GM21423 (cell line): Measurements from ENCODE around the gene KLRF2.

Source experiments
- ATAC-seq: cut with Tn5 transposase; IDR thresholded peaks from one replicate; pipeline ENCODE4 v1.9.1; 2021; ENCODE audit warnings: mild to moderate bottlenecking, moderate library complexity; ENCODE audit not compliant: unreplicated experiment

Gene KLRF2

GRCh38 chr12:9933958-9934357, 52.7 kb downstream of the KLRF2 start:
- no peak for ATAC-seq

DNA sequence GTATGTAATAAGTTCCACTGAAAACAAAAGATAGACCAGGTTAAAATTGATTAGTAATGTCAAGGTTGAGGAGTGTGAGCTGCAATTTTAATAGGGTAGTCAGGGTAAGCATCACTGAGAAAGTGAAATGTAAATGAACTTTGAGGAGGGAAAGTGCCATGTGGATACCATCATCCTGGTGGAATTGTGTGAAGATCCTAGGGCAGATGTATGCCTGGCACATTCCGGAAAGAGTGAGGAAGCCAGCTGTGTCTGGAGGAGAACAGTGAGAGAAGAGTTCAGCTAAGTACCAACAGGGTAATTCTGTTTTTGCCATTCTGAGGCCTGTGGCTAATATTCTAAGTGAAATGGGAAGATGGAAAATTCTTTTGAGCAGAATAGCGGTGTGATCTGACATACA, 53.7 kb downstream of the KLRF2 start:
- no peak for ATAC-seq

DNA sequence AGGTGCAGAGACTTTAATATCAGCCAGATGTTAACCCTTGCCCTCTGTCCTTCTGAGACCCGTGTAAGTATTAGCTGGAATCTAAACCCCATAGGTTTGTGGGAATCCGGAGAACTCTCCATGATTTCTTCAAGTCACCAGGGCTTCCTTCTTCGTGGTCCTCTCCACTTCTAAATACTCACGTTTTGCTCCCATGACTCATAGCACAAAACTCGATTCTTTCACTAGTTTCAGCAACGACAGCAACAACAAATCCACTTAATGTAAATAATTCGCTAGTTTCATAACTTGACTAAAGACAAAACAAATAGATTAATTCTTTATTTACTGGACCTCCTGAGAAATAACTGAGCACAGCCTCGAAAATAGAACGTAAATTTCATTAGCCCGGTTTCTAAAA, 55.3 kb downstream of the KLRF2 start:
- no peak for ATAC-seq

DNA sequence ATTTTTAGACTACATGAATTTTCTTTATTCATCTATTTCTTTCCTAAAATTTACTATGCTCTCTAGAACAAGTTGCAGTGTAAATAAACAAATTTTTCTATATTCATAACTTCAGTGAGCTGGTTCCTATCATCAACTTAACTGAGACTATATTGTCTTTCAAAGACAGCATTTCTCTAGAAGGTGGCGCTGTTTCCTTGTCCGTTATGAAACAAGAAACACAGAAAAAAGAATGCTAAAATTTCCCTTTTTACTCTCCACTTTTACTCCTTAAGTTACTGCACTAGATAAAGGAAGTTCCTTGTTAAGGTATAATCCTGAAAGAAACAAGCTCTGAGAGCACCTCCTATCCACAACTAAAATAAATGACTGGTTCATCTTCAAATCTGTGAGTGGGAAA, 59.1 kb downstream of the KLRF2 start:
- ATAC-seq = no peak

- no peak for ATAC-seq
Observed at GRCh38 chr12:9941838-9942237, 60.5 kb downstream of the KLRF2 start.

GRCh38 chr12:9943240-9943639, 62.0 kb downstream of the KLRF2 start:
- peak; percentile 93 for ATAC-seq

- ATAC-seq = no peak
Observed at GRCh38 chr12:9944391-9944790, 63.1 kb downstream of the KLRF2 start.
